ENCODE measurements around the gene TEAD2. TPM values are rescaled to one million over a fixed set of nuclear protein-coding genes. Genes with fewer than 3 reads are reported as not detected.
A peak's percentile ranks its signal among the peaks of the same experiment; 100 is the strongest.
"Not testable (repeated sequence)": the region's sequence is repeated elsewhere in the genome, so short reads cannot be mapped to it uniquely, and the experiment has no call there.

The TEAD2 gene
- total RNA-seq, 1 donor from 2014 or later, result 5.3 TPM

GRCh38 chr19:49328741-49329140 lies 33.5 kb downstream of the TEAD2 start:
- H3K9me3 Mint-ChIP-seq, result peaks cover 7% of the 10 kb centered on the region
- DNase-seq (no peak), ATAC-seq (ENCODE audit: low read depth) (no peak)
- TF ChIP-seq CTCF (IDR thresholded peaks at IDR 0.05), result no peak
- peak overlapping the region; percentile 78 for H3K4me3 Mint-ChIP-seq
- ChIA-PET POLR2A (interaction anchor here (0.6 to 16.2 kb wide), 8 partner anchors 10 to 167 kb away, joined by 3 to 757 read pairs (median 10); partner anchors contain the start of genes CD37, RPS11 and TEAD2), CTCF (interaction anchor here (1.0 to 4.5 kb wide), 3 partner anchors 20 to 27 kb away, joined by 3 to 24 read pairs (median 4); no protein-coding TSS in a partner anchor)
- peaks cover 57% of the 10 kb centered on the region for H3K36me3 Mint-ChIP-seq (ENCODE audit: low read depth)
- H3K4me1 Mint-ChIP-seq, result peaks cover 93% of the 10 kb centered on the region
- intact Hi-C loops (cut with micrococcal nuclease), result loop anchor here (1.0 to 5.0 kb wide), 4 partner anchors 12 to 349 kb away; partner anchors contain the start of genes DKKL1 and PRMT1
- H3K27me3 Mint-ChIP-seq, result no peaks in the 10 kb centered on the region
- H3K27ac Mint-ChIP-seq, result peak overlapping the region; percentile 100

- ATAC-seq (ENCODE audit: low read depth), result peak; percentile 30
- no peak for DNase-seq
- peaks cover 11% of the 10 kb centered on the region for H3K9me3 Mint-ChIP-seq
- POLR2A ChIA-PET, result interaction anchor here (0.8 to 16.2 kb wide), 9 partner anchors 9 to 125 kb away, joined by 3 to 757 read pairs (median 11); partner anchors contain the start of genes ALDH16A1, CD37, KASH5 and TEAD2
- H3K27me3 Mint-ChIP-seq, result no peaks in the 10 kb centered on the region
- peak overlapping the region; percentile 78 for H3K4me3 Mint-ChIP-seq
- peaks cover 59% of the 10 kb centered on the region for H3K36me3 Mint-ChIP-seq (ENCODE audit: low read depth)
- H3K27ac Mint-ChIP-seq, result peak overlapping the region; percentile 100
- peaks cover 90% of the 10 kb centered on the region for H3K4me1 Mint-ChIP-seq
- TF ChIP-seq CTCF (IDR thresholded peaks at IDR 0.05), result no peak
- CTCF ChIA-PET, result interaction anchor here (0.8 to 4.5 kb wide), 8 partner anchors 16 to 64 kb away, joined by 3 to 24 read pairs (median 4); no protein-coding TSS in a partner anchor
- intact Hi-C loops (cut with micrococcal nuclease), result loop anchor here (1.0 to 5.0 kb wide), 4 partner anchors 12 to 349 kb away; partner anchors contain the start of genes DKKL1 and PRMT1
Observed at GRCh38 chr19:49327878-49328544, 34.2 kb downstream of the TEAD2 start.

- TF ChIP-seq CTCF (IDR thresholded peaks at IDR 0.05), result no peak
- intact Hi-C loops (cut with micrococcal nuclease), result loop anchor here (1.0 to 5.0 kb wide), 4 partner anchors 8 to 351 kb away; partner anchors contain the start of gene PRMT1
- Mint-ChIP-seq H3K27ac (peak overlapping the region; percentile 100), H3K9me3 (peaks cover 13% of the 10 kb centered on the region), H3K27me3 (no peaks in the 10 kb centered on the region), H3K4me1 (peaks cover 84% of the 10 kb centered on the region), H3K36me3 (ENCODE audit: low read depth) (peaks cover 56% of the 10 kb centered on the region), H3K4me3 (peak overlapping the region; percentile 56)
- ChIA-PET CTCF (interaction anchor here (1.0 to 1.6 kb wide), 4 partner anchors 11 to 25 kb away, joined by 4 to 6 read pairs (median 5); no protein-coding TSS in a partner anchor), POLR2A (interaction anchor here (0.6 to 16.2 kb wide), 17 partner anchors 11 to 201 kb away, joined by 3 to 757 read pairs (median 4); partner anchors contain the start of genes CD37, RPS11 and TEAD2)
- DNase-seq (no peak), ATAC-seq (ENCODE audit: low read depth) (peak; percentile 51)
Observed at GRCh38 chr19:49326165-49326704, 36.0 kb downstream of the TEAD2 start.

- not testable (repeated sequence) for DNase-seq; H3K27me3 Mint-ChIP-seq; ATAC-seq (ENCODE audit: low read depth)
- POLR2A ChIA-PET, result interaction anchor here (0.6 to 16.2 kb wide), 14 partner anchors 14 to 170 kb away, joined by 3 to 757 read pairs (median 4); partner anchors contain the start of genes CD37, RPS11 and TEAD2
- H3K36me3 Mint-ChIP-seq (ENCODE audit: low read depth), result peaks cover 57% of the 10 kb centered on the region
- peak overlapping the region; percentile 100 for H3K27ac Mint-ChIP-seq
- H3K9me3 Mint-ChIP-seq, result peaks cover 13% of the 10 kb centered on the region
- peak overlapping the region; percentile 56 for H3K4me3 Mint-ChIP-seq
- intact Hi-C loops (cut with micrococcal nuclease), result loop anchor here (1.0 to 5.0 kb wide), 4 partner anchors 9 to 352 kb away; partner anchors contain the start of gene PRMT1
- peaks cover 82% of the 10 kb centered on the region for H3K4me1 Mint-ChIP-seq
- CTCF ChIA-PET, result interaction anchor here (1.0 to 1.6 kb wide), 4 partner anchors 11 to 24 kb away, joined by 4 to 6 read pairs (median 5); no protein-coding TSS in a partner anchor
Observed at GRCh38 chr19:49325756-49326155, 36.5 kb downstream of the TEAD2 start.

GRCh38 chr19:49324801-49325576 lies 37.2 kb downstream of the TEAD2 start, which contains the start of gene SLC6A16:
Gene SLC6A16, minus strand, starts transcription at chr19:49325191. Its CDS starts 13,844 bp downstream, at chr19:49311347.
- ATAC-seq (ENCODE audit: low read depth), result no peak
- Mint-ChIP-seq H3K4me1 (peaks cover 75% of the 10 kb centered on the region), H3K4me3 (peak within 1 kb of the TSS; percentile 56), H3K36me3 (ENCODE audit: low read depth) (peaks cover 56% of the 10 kb centered on the region), H3K9me3 (peaks cover 13% of the 10 kb centered on the region), H3K27me3 (no peaks in the 10 kb centered on the region), H3K27ac (peak within 1 kb of the TSS; percentile 100)
- CTCF ChIA-PET, result interaction anchor here (1.6 to 3.5 kb wide), 2 partner anchors 12 to 24 kb away, joined by 4 to 13 read pairs; no protein-coding TSS in a partner anchor
- intact Hi-C loops (cut with micrococcal nuclease), result loop anchor here (5.0 kb wide), 2 partner anchors 98 to 352 kb away; partner anchors contain the start of gene PRMT1
- DNase-seq, result no peak
- no peak for TF ChIP-seq CTCF (IDR thresholded peaks at IDR 0.05)
- POLR2A ChIA-PET, result interaction anchor here (0.6 to 16.2 kb wide), 9 partner anchors 16 to 171 kb away, joined by 3 to 757 read pairs (median 5); partner anchors contain the start of genes CD37 and RPS11

Measured in activated B cell treated with CpG ODN at 0.5 μM for 24 hours (primary cell).